B cell (primary cell): ENCODE data around the gene MORC1. TPM values are rescaled to one million over a fixed set of nuclear protein-coding genes. Genes with fewer than 3 reads are reported as not detected.

Experiments
- ATAC-seq: fragments of 200-7000 bp; cut with Tn5 transposase; one replicate; pipeline ENCODE4 v1.10.0; 2021; ENCODE audit warnings: low read depth, mild to moderate bottlenecking, moderate number of reproducible peaks, moderate library complexity
- CTCF ChIA-PET: fragments of 350-600 bp; sonication (Branson Sonifier 250); formaldehyde crosslinking; loops from one replicate; lab custom pipeline; 2021; ENCODE audit warnings: antibody characterized with exemption, inconsistent platforms; lab: Charles Lee
- POLR2A ChIA-PET: fragments of 350-600 bp; sonication (Branson Sonifier 250); formaldehyde crosslinking; loops from one replicate; lab custom pipeline; 2021; ENCODE audit warnings: antibody characterized with exemption; lab: Charles Lee
- DNase-seq: peaks from one replicate; pipeline ENCODE4 v3.0.0; 2013
- H2AFZ ChIP-seq: 2 replicates; pipeline ENCODE4 v1.6.1; 2012; ENCODE audit warnings: mild to moderate bottlenecking, low read depth, low read length; ENCODE audit not compliant: insufficient read depth, poor library complexity, severe bottlenecking
- H3K27ac ChIP-seq, 2 donors: 1 replicate in 1 of 2; 2 replicates in 1 of 2; pipeline ENCODE4 v1.5.1; 2012 to 2013; ENCODE audit warnings: low read length in 2 of 2, mild to moderate bottlenecking in 2 of 2, moderate library complexity in 1 of 2
- H3K27me3 ChIP-seq, 4 experiments: fragments of 200-600 bp in 1 of 4; sonication (generic) in 1 of 4; replicated peaks in 1 of 4; 1 replicate in 2 of 4; 2 replicates in 2 of 4; pipeline versions ENCODE4 v1.6.1 to v1.7.0; 2013 to 2016; ENCODE audit warnings: low read length in 3 of 4, mild to moderate bottlenecking in 2 of 4, mixed read lengths in 1 of 4, moderate library complexity in 1 of 4; ENCODE audit not compliant: insufficient read depth in 4 of 4, control insufficient read depth in 3 of 4; ENCODE audit errors: control extremely low read depth in 1 of 4
- H3K36me3 ChIP-seq, 2 experiments: replicated peaks in 1 of 2; 1 replicate in 1 of 2; 2 replicates in 1 of 2; pipeline versions ENCODE4 v1.6.1 to v1.7.1; 2013; ENCODE audit warnings: low read length in 1 of 2; ENCODE audit not compliant: insufficient read depth in 2 of 2, control insufficient read depth in 1 of 2; ENCODE audit errors: control extremely low read depth in 1 of 2, extremely low read depth in 1 of 2
- H3K4me1 ChIP-seq, 2 donors: fragments of 200-600 bp in 1 of 2; sonication (generic) in 1 of 2; 1 replicate in 1 of 2; 2 replicates in 1 of 2; pipeline versions ENCODE4 v1.5.1 to v1.6.1; 2013 to 2017; ENCODE audit warnings: low read length in 2 of 2; ENCODE audit not compliant: control insufficient read depth in 2 of 2, insufficient read depth in 2 of 2
- H3K4me2 ChIP-seq: replicated peaks from 2 replicates; pipeline ENCODE3; 2012; ENCODE audit warnings: mild to moderate bottlenecking, low read depth, low read length; ENCODE audit not compliant: poor library complexity, severe bottlenecking
- H3K4me3 ChIP-seq, 5 experiments: fragments of 200-600 bp in 1 of 5; sonication (generic) in 1 of 5; 1 replicate in 3 of 5; 2 replicates in 2 of 5; pipeline versions ENCODE4 v1.5.1 to v1.7.0; 2011 to 2016; ENCODE audit warnings: low read length in 4 of 5, mild to moderate bottlenecking in 4 of 5, low read depth in 2 of 5, control low read depth in 1 of 5, moderate library complexity in 1 of 5; ENCODE audit not compliant: insufficient read depth in 1 of 5; ENCODE audit errors: control extremely low read depth in 1 of 5, extremely low read depth in 1 of 5
- H3K79me2 ChIP-seq: fragments of 200-600 bp; sonication (generic); one replicate; pipeline ENCODE4 v1.6.0; 2016; ENCODE audit warnings: low read length; ENCODE audit not compliant: control insufficient read depth, insufficient read depth
- H3K9ac ChIP-seq: fragments of 200-600 bp; sonication (generic); 2 replicates; pipeline ENCODE4 v1.6.1; 2017; ENCODE audit warnings: mild to moderate bottlenecking, low read length, moderate library complexity
- H3K9me3 ChIP-seq, 3 donors: one replicate each; pipeline versions ENCODE4 v1.6.1 to v1.7.1; 2013; ENCODE audit warnings: low read length in 2 of 3; ENCODE audit not compliant: control insufficient read depth in 2 of 3, insufficient read depth in 1 of 3; ENCODE audit errors: control extremely low read depth in 1 of 3
- H4K20me1 ChIP-seq: 2 replicates; pipeline ENCODE4 v1.6.0; 2012; ENCODE audit warnings: mild to moderate bottlenecking, low read length; ENCODE audit not compliant: insufficient read depth, control insufficient read depth, poor library complexity, severe bottlenecking
- H3K27ac Mint-ChIP-seq: one replicate; pipeline ENCODE4 v1.8.0; 2021; ENCODE audit warnings: mixed read lengths
- H3K27me3 Mint-ChIP-seq: one replicate; pipeline ENCODE4 v1.8.0; 2021; ENCODE audit warnings: mixed read lengths
- H3K4me1 Mint-ChIP-seq: one replicate; pipeline ENCODE4 v1.8.0; 2021; ENCODE audit warnings: mixed read lengths
- H3K4me3 Mint-ChIP-seq: one replicate; pipeline ENCODE4 v1.8.0; 2021; ENCODE audit warnings: mixed read lengths
- H3K9me3 Mint-ChIP-seq: one replicate; pipeline ENCODE4 v1.8.0; 2022; ENCODE audit warnings: mixed read lengths; ENCODE audit not compliant: insufficient read depth
- EZH2 ChIP-seq: IDR thresholded peaks from 2 replicates; pipeline ENCODE4 v1.6.1; 2012; ENCODE audit warnings: borderline replicate concordance, low read depth, mild to moderate bottlenecking, moderate library complexity, low read length; ENCODE audit not compliant: insufficient read depth, poor library complexity, severe bottlenecking
- WGBS: methylation state at CpG from one replicate; pipeline ENCODE4 v1.1.5; 2013; ENCODE audit warnings: missing lambda C conversion rate; ENCODE audit not compliant: insufficient coverage; 5-methylcytosine and 5-hydroxymethylcytosine counted together
- intact Hi-C: fragments of 100-400 bp; cut with micrococcal nuclease; formaldehyde crosslinking; loops from one replicate; pipeline ENCODE4 v1.10.0; 2022
- polyA plus RNA-seq: library from polyadenylated mRNA; depleted of rRNA; stranded (reverse); fragments of >200 nt; gene quantifications from 2 replicates; pipeline ENCODE4 v1.2.3, GENCODE V29; 2012
- total RNA-seq, 2 donors: library from RNA; stranded (reverse); fragments of 120-200 nt in 1 of 2; gene quantifications; 1 replicate in 1 of 2; 2 replicates in 1 of 2; pipeline versions ENCODE4 v1.2.3 to v1.2.4, GENCODE V29; 2013 to 2022
- TF ChIP-seq, protein P1 (sequence below): fragments of 200-600 bp; IDR thresholded peaks from one replicate; pipeline ENCODE4 v1.8.0; 2022; ENCODE audit warnings: antibody characterized with exemption, mild to moderate bottlenecking

Gene MORC1
- total and polyA plus RNA-seq, 2 donors (not counting 1 experiment from before 2014, with no cell fraction given) = not detected

DNA sequence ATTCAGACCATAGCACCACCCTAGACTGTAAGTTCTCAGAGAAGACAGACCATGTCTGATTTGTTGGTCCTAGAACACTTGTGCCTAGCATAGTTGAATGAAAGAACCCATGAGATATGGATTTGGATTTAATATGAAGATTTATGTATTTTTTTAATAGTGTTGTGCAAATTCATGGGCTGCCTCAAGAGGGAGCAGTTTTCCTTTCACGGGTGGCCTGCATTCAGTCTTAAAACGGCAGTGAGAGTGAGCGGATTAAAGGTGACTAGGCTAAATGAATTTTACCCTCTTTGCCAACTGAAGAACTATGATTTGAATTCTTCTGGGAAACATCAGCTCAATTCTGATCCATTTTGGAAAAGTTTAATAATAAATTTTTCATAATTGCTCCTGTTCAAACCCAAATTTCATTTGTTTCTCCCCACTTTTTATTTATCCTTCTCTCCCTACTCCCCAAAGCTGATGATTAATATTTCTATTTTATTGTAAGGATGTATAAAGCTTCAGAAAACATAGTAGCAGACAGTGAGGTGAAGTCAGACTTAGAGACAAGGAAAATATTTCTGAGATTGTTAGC is 67.3 kb downstream of the MORC1 start:
- DNase-seq (peak; percentile 33), ATAC-seq (no peak)
- WGBS = no CpG with 5 or more reads among the region's 3 CpGs
- TF ChIP-seq, protein P1, sequence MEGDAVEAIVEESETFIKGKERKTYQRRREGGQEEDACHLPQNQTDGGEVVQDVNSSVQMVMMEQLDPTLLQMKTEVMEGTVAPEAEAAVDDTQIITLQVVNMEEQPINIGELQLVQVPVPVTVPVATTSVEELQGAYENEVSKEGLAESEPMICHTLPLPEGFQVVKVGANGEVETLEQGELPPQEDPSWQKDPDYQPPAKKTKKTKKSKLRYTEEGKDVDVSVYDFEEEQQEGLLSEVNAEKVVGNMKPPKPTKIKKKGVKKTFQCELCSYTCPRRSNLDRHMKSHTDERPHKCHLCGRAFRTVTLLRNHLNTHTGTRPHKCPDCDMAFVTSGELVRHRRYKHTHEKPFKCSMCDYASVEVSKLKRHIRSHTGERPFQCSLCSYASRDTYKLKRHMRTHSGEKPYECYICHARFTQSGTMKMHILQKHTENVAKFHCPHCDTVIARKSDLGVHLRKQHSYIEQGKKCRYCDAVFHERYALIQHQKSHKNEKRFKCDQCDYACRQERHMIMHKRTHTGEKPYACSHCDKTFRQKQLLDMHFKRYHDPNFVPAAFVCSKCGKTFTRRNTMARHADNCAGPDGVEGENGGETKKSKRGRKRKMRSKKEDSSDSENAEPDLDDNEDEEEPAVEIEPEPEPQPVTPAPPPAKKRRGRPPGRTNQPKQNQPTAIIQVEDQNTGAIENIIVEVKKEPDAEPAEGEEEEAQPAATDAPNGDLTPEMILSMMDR = peak; percentile 70
- TF ChIP-seq EZH2 = no peak
- H3K79me2 ChIP-seq = no peaks in the 10 kb centered on the region
- CTCF ChIA-PET = interaction anchor here (1.3 kb wide), 1 partner anchor 32 kb away, joined by 4 read pairs; no protein-coding TSS in a partner anchor
- no peak overlapping the region for H3K9ac ChIP-seq
- no peak overlapping the region for H3K27ac Mint-ChIP-seq
- no peak overlapping the region for H3K27ac ChIP-seq
- no peak overlapping the region for H3K4me3 Mint-ChIP-seq
- H3K4me2 ChIP-seq = no peak overlapping the region
- no peaks in the 10 kb centered on the region for H3K27me3 Mint-ChIP-seq
- H3K36me3 ChIP-seq = no peaks in the 10 kb centered on the region
- H4K20me1 ChIP-seq = no peaks in the 10 kb centered on the region
- intact Hi-C loops = no loop called here
- no peaks in the 10 kb centered on the region for H3K9me3 ChIP-seq
- H2AFZ ChIP-seq = no peak overlapping the region
- no peaks in the 10 kb centered on the region for H3K4me1 Mint-ChIP-seq
- H3K4me3 ChIP-seq = no peak overlapping the region
- no peaks in the 10 kb centered on the region for H3K27me3 ChIP-seq
- POLR2A ChIA-PET = no interaction called here
- H3K4me1 ChIP-seq = no peaks in the 10 kb centered on the region
- no peaks in the 10 kb centered on the region for H3K9me3 Mint-ChIP-seq

DNA sequence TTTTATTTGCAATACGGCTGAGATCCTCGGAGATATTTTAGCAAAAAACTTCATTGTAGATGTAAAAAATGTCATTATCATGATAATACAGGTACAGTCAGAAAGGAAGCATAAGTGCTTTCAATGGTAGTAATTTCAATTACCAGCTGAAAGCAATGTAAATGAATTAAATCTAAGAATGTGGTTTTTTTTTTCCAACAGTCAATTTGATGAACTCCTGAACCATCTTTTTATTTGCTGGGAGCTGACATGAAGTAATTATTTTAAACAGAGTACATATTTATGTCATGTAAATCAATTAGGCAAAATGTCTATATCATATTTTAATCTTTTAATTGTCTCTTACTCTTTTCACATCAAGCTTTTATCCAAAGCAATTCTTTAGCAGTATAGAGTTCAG is 70.6 kb downstream of the MORC1 start:
- Mint-ChIP-seq H3K4me3 (no peak overlapping the region), H3K9me3 (no peaks in the 10 kb centered on the region), H3K27me3 (no peaks in the 10 kb centered on the region), H3K27ac (no peak overlapping the region), H3K4me1 (no peaks in the 10 kb centered on the region)
- H4K20me1 ChIP-seq = no peaks in the 10 kb centered on the region
- intact Hi-C loops = no loop called here
- ChIA-PET CTCF (interaction anchor here (1.0 kb wide), 1 partner anchor 24 kb away, joined by 4 read pairs; no protein-coding TSS in a partner anchor), POLR2A (no interaction called here)
- ATAC-seq = no peak
- H3K4me3 ChIP-seq = no peak overlapping the region
- no peak for DNase-seq
- H3K4me2 ChIP-seq = no peak overlapping the region
- TF ChIP-seq, protein P1 = no peak
- no peak for TF ChIP-seq EZH2
- no CpG with 5 or more reads among the region's 2 CpGs for WGBS
- no peaks in the 10 kb centered on the region for H3K79me2 ChIP-seq
- H3K9me3 ChIP-seq = no peaks in the 10 kb centered on the region
- no peaks in the 10 kb centered on the region for H3K27me3 ChIP-seq
- H2AFZ ChIP-seq = no peak overlapping the region
- no peaks in the 10 kb centered on the region for H3K4me1 ChIP-seq
- H3K9ac ChIP-seq = no peak overlapping the region
- no peak overlapping the region for H3K27ac ChIP-seq
- H3K36me3 ChIP-seq = no peaks in the 10 kb centered on the region
